Tibial nerve (tissue), 4 donors: Measurements from ENCODE around the gene MBD1. TPM values are rescaled to one million over a fixed set of nuclear protein-coding genes. Genes with fewer than 3 reads are reported as not detected.

ENCODE experiments used
- DNase-seq, 2 donors: peaks; one replicate each; pipeline ENCODE4 v3.0.0-alpha.2; 2019; ENCODE audit warnings: low spot score in 2 of 2
- H3K27ac ChIP-seq, 4 donors: fragments of 200-600 bp; sonication (generic) in 3 of 4; one replicate each; pipeline ENCODE4 v1.5.1; 2017 to 2019; ENCODE audit warnings: mild to moderate bottlenecking in 1 of 4
- H3K27me3 ChIP-seq, 2 donors: fragments of 200-600 bp; sonication (generic) in 1 of 2; one replicate each; pipeline versions ENCODE4 v1.5.1 to v1.6.0; 2017 to 2019
- H3K36me3 ChIP-seq, 3 donors: fragments of 200-600 bp; sonication (generic); one replicate each; pipeline ENCODE4 v1.5.1; 2018 to 2019
- H3K4me1 ChIP-seq, 4 donors: fragments of 200-600 bp; sonication (generic) in 3 of 4; one replicate each; pipeline ENCODE4 v1.5.1; 2017 to 2019
- H3K4me3 ChIP-seq, 4 donors: fragments of 200-600 bp; sonication (generic) in 3 of 4; one replicate each; pipeline ENCODE4 v1.5.1; 2017 to 2019; ENCODE audit warnings: mild to moderate bottlenecking in 1 of 4, moderate library complexity in 1 of 4
- H3K9me3 ChIP-seq, 4 donors: fragments of 200-600 bp; sonication (generic) in 3 of 4; one replicate each; pipeline ENCODE4 v1.5.1; 2017 to 2019
- CTCF ChIP-seq, 5 experiments: fragments of 200-600 bp in 3 of 5; fragments of 450-650 bp in 2 of 5; sonication (generic) in 3 of 5; IDR thresholded peaks; one replicate each; pipeline ENCODE4 v1.5.1; 2016 to 2019; ENCODE audit warnings: antibody characterized with exemption in 5 of 5, mild to moderate bottlenecking in 3 of 5, moderate library complexity in 2 of 5
- EP300 ChIP-seq, 2 donors: sonication (generic); formaldehyde crosslinking; IDR thresholded peaks; one replicate each; pipeline ENCODE4 v1.6.1; 2017; ENCODE audit warnings: antibody characterized with exemption in 2 of 2, mild to moderate bottlenecking in 1 of 2
- POLR2A ChIP-seq, 2 donors: fragments of 450-650 bp; IDR thresholded peaks; one replicate each; pipeline ENCODE4 v1.6.1; 2017; ENCODE audit warnings: antibody characterized with exemption in 2 of 2, mild to moderate bottlenecking in 2 of 2, moderate library complexity in 2 of 2
- WGBS, 2 donors: methylation state at CpG; one replicate each; pipeline ENCODE4 v1.1.5; 2018; 5-methylcytosine and 5-hydroxymethylcytosine counted together
- total RNA-seq, 4 donors: library from RNA; depleted of rRNA; stranded (reverse); fragments of >200 nt; gene quantifications; one replicate each; pipeline ENCODE4 v1.1.0, GENCODE V29; 2016

Gene MBD1
- total RNA-seq, 4 donors from 2014 or later = 69.3 to 103 (median 85.7) TPM

DNA sequence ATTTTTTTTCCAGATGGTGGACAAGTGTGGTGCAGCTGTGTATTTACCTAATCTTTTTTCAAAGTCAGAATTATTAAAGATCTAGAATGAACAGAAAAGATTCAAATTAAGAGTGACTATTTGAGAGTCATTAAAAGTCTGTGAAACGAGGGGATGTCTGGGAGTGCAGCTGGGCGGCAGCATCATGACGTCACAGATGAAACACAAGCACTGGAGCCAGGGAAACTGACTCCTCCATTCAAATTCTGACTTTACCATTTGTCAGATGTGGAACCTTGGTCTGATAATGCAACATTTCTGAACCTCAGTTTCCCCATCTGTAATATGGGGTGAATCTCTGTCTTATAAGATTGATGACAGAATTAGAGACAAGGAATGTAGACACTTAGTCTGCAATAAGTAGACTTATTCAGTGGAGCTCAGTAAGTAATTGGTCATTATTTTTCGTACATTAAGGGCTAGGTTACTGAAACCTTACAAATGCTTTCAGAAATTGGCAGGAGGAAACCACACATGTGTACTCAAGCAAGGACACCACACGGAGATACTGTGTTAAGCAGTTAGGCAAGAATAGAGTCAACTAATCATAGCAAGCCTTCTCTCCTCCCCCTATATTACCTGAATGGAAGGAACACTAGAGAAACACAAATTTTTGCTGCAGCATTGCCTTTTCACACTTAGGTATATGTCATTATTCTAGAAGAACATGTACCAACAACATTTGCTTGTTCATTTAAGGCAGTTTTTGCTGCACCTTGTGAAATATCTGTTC, 34.0 kb upstream of the MBD1 start:
- Histone ChIP-seq H3K27me3 (no peaks in the 10 kb centered on the region), H3K4me3 (no peak overlapping the region), H3K27ac (no peak overlapping the region), H3K9me3 (no peaks in the 10 kb centered on the region), H3K4me1 (no peaks in the 10 kb centered on the region), H3K36me3 (no peaks in the 10 kb centered on the region)
- WGBS, 2 donors = 49% methylated on average over 5 of the region's 5 CpGs
- TF ChIP-seq POLR2A (IDR thresholded peaks at IDR 0.05) (no peak), CTCF (IDR thresholded peaks at IDR 0.05) (no peak), EP300 (IDR thresholded peaks at IDR 0.05) (no peak)
- no peak for DNase-seq

DNA sequence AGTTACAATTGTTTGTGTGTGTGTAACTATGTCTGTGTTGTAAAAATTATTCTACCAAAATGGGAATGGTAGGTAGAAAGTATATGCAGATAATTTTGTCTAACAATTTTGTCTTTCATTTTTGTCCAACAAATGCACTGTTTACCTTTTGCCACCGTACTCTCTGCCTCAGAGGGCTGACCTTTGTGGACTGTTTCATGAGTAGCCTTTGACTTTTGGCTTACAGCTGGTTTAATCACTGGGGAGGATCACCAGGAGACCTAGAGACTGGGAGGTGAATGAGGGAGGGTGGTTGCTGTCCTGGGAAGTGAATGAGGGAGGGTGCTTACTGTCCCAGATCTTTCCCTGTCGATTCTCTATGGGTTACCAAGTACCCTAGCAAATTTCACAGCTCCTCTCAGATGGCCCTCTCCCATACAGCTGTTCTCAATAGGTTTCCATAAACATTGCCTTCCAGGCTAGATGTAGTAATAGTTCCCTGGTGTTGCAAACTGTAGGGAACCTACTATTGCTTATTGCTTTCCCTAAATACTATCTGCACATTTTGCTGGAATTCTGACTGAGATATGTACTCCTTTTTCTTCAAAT, 32.6 kb upstream of the MBD1 start:
- WGBS, 2 donors = 23 to 31% methylated on average over 2 of the region's 2 CpGs
- Histone ChIP-seq H3K27me3 (no peaks in the 10 kb centered on the region), H3K36me3 (no peaks in the 10 kb centered on the region), H3K4me3 (no peak overlapping the region), H3K9me3 (no peaks in the 10 kb centered on the region), H3K4me1 (no peaks in the 10 kb centered on the region), H3K27ac (no peak overlapping the region)
- no peak for DNase-seq
- TF ChIP-seq EP300 (IDR thresholded peaks at IDR 0.05) (no peak), CTCF (IDR thresholded peaks at IDR 0.05) (no peak), POLR2A (IDR thresholded peaks at IDR 0.05) (no peak)

DNA sequence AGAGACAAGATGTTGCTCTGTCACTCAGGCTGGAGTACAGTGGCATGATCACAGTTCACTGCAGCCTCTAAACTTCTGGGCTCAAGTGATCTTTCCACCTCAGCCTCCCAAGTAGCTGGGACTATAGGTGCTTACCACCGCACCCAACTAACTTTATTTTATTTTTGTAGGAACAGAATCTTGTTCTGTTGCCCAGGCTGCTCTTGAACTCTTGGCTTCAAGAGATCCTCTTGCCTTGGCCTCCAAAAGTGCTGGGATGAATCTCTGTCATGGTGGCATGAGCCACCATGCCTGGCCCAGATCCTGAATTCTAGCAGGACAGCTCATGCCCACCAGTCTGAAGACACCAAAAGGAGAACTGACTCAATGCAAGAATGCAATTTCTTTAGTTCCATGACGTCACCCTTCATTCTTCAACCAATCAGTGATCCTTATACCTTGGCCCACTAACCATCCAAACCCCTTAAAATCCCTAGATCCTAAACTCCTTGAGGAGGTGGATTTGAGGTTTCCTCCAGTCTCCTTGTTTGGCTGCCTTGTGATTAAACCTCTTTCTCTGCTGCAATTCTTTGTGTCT, 31.8 kb upstream of the MBD1 start:
- 90 to 94% methylated on average over 2 of the region's 2 CpGs for WGBS, 2 donors

GRCh38 chr18:50312296-50313030, 31.1 kb upstream of the MBD1 start:
- H3K9me3 ChIP-seq = no peaks in the 10 kb centered on the region
- H3K27ac ChIP-seq = no peak overlapping the region
- no peaks in the 10 kb centered on the region for H3K36me3 ChIP-seq
- no peaks in the 10 kb centered on the region for H3K27me3 ChIP-seq
- TF ChIP-seq POLR2A (IDR thresholded peaks at IDR 0.05) (no peak), EP300 (IDR thresholded peaks at IDR 0.05) (no peak), CTCF (IDR thresholded peaks at IDR 0.05) (no peak)
- peaks cover 0 to 11% (median 3%) of the 10 kb centered on the region in 4 donors for H3K4me1 ChIP-seq
- WGBS, 2 donors = 85 to 88% methylated on average over 7 of the region's 7 CpGs
- H3K4me3 ChIP-seq = no peak overlapping the region
- DNase-seq = no peak

More for the DNA sequence above, 31.8 kb upstream of the MBD1 start:
- Histone ChIP-seq H3K27me3 (no peaks in the 10 kb centered on the region), H3K27ac (no peak overlapping the region), H3K36me3 (no peaks in the 10 kb centered on the region), H3K4me1 (peaks cover 0 to 6% (median 3%) of the 10 kb centered on the region in 4 donors), H3K9me3 (no peaks in the 10 kb centered on the region), H3K4me3 (no peak overlapping the region)
- DNase-seq = no peak
- TF ChIP-seq CTCF (IDR thresholded peaks at IDR 0.05) (no peak), EP300 (IDR thresholded peaks at IDR 0.05) (no peak), POLR2A (IDR thresholded peaks at IDR 0.05) (no peak)
